ENCODE measurements around the gene GNRHR.
"Not testable (repeated sequence)": the region's sequence is repeated elsewhere in the genome, so short reads cannot be mapped to it uniquely, and the experiment has no call there.

Gene GNRHR

GRCh38 chr4:67751260-67751659 lies 2.9 kb downstream of the GNRHR start:
- H3K9me3 ChIP-seq (ENCODE audit: low read length): no peaks in the 10 kb centered on the region
- H3K4me3 ChIP-seq (ENCODE audit: low read length): no peak overlapping the region
- no peaks in the 10 kb centered on the region for H3K36me3 ChIP-seq (ENCODE audit: insufficient read depth, low read length)
- H3K4me1 ChIP-seq (ENCODE audit: insufficient read depth, low read length): peaks cover 23% of the 10 kb centered on the region
- H2AFZ ChIP-seq (ENCODE audit: low read depth, low read length): no peak overlapping the region
- H3K27me3 ChIP-seq (ENCODE audit: insufficient read depth, low read length): no peaks in the 10 kb centered on the region

GRCh38 chr4:67750691-67751090 lies 3.5 kb downstream of the GNRHR start:
- no peaks in the 10 kb centered on the region for H3K27me3 ChIP-seq (ENCODE audit: insufficient read depth, low read length)
- H2AFZ ChIP-seq (ENCODE audit: low read depth, low read length): peak overlapping the region; percentile 67
- H3K9me3 ChIP-seq (ENCODE audit: low read length): no peaks in the 10 kb centered on the region
- H3K4me3 ChIP-seq (ENCODE audit: low read length): no peak overlapping the region
- H3K36me3 ChIP-seq (ENCODE audit: insufficient read depth, low read length): no peaks in the 10 kb centered on the region
- peaks cover 23% of the 10 kb centered on the region for H3K4me1 ChIP-seq (ENCODE audit: insufficient read depth, low read length)

GRCh38 chr4:67749286-67749685 lies 4.9 kb downstream of the GNRHR start:
- Histone ChIP-seq H3K4me1 (ENCODE audit: insufficient read depth, low read length) (peaks cover 25% of the 10 kb centered on the region), H3K27me3 (ENCODE audit: insufficient read depth, low read length) (no peaks in the 10 kb centered on the region), H3K36me3 (ENCODE audit: insufficient read depth, low read length) (no peaks in the 10 kb centered on the region), H3K4me3 (ENCODE audit: low read length) (no peak overlapping the region), H3K9me3 (ENCODE audit: low read length) (no peaks in the 10 kb centered on the region), H2AFZ (ENCODE audit: low read depth, low read length) (no peak overlapping the region)

- H3K4me3 ChIP-seq (ENCODE audit: low read length): no peak overlapping the region
- no peaks in the 10 kb centered on the region for H3K9me3 ChIP-seq (ENCODE audit: low read length)
- H3K4me1 ChIP-seq (ENCODE audit: insufficient read depth, low read length): peaks cover 16% of the 10 kb centered on the region
- no peaks in the 10 kb centered on the region for H3K36me3 ChIP-seq (ENCODE audit: insufficient read depth, low read length)
- no peaks in the 10 kb centered on the region for H3K27me3 ChIP-seq (ENCODE audit: insufficient read depth, low read length)
- H2AFZ ChIP-seq (ENCODE audit: low read depth, low read length): no peak overlapping the region
Measured at GRCh38 chr4:67746797-67747495, 7.2 kb downstream of the GNRHR start.

- no peaks in the 10 kb centered on the region for H3K27me3 ChIP-seq (ENCODE audit: insufficient read depth, low read length)
- H3K9me3 ChIP-seq (ENCODE audit: low read length): no peaks in the 10 kb centered on the region
- no peak overlapping the region for H2AFZ ChIP-seq (ENCODE audit: low read depth, low read length)
Measured at GRCh38 chr4:67744561-67745283, 9.5 kb downstream of the GNRHR start.

GRCh38 chr4:67743194-67743593 lies 11.0 kb downstream of the GNRHR start:
- Histone ChIP-seq H3K4me1 (ENCODE audit: insufficient read depth, low read length) (peaks cover 4% of the 10 kb centered on the region), H3K36me3 (ENCODE audit: insufficient read depth, low read length) (no peaks in the 10 kb centered on the region), H3K27me3 (ENCODE audit: insufficient read depth, low read length) (no peaks in the 10 kb centered on the region), H3K9me3 (ENCODE audit: low read length) (no peaks in the 10 kb centered on the region), H2AFZ (ENCODE audit: low read depth, low read length) (no peak overlapping the region), H3K4me3 (ENCODE audit: low read length) (no peak overlapping the region)

More at GRCh38 chr4:67744561-67745283, 9.5 kb downstream of the GNRHR start:
- Histone ChIP-seq H3K4me3 (ENCODE audit: low read length) (no peak overlapping the region), H3K36me3 (ENCODE audit: insufficient read depth, low read length) (no peaks in the 10 kb centered on the region), H3K4me1 (ENCODE audit: insufficient read depth, low read length) (peaks cover 4% of the 10 kb centered on the region)

- peaks cover 4% of the 10 kb centered on the region for H3K4me1 ChIP-seq (ENCODE audit: insufficient read depth, low read length)
- H2AFZ ChIP-seq (ENCODE audit: low read depth, low read length): no peak overlapping the region
- no peak overlapping the region for H3K4me3 ChIP-seq (ENCODE audit: low read length)
- H3K9me3 ChIP-seq (ENCODE audit: low read length): peaks cover 4% of the 10 kb centered on the region
- H3K36me3 ChIP-seq (ENCODE audit: insufficient read depth, low read length): no peaks in the 10 kb centered on the region
- H3K27me3 ChIP-seq (ENCODE audit: insufficient read depth, low read length): no peaks in the 10 kb centered on the region
Measured at GRCh38 chr4:67736262-67736661, 17.9 kb downstream of the GNRHR start.

GRCh38 chr4:67735325-67735724 lies 18.9 kb downstream of the GNRHR start:
- no peak overlapping the region for H2AFZ ChIP-seq (ENCODE audit: low read depth, low read length)
- no peak overlapping the region for H3K4me3 ChIP-seq (ENCODE audit: low read length)
- H3K4me1 ChIP-seq (ENCODE audit: insufficient read depth, low read length): peaks cover 4% of the 10 kb centered on the region

GRCh38 chr4:67730511-67730910 lies 23.7 kb downstream of the GNRHR start:
- not testable (repeated sequence) for H2AFZ ChIP-seq (ENCODE audit: low read depth, low read length); H3K4me1 ChIP-seq (ENCODE audit: insufficient read depth, low read length); H3K27me3 ChIP-seq (ENCODE audit: insufficient read depth, low read length); H3K4me3 ChIP-seq (ENCODE audit: low read length); H3K36me3 ChIP-seq (ENCODE audit: insufficient read depth, low read length)
- H3K9me3 ChIP-seq (ENCODE audit: low read length): peaks cover 12% of the 10 kb centered on the region

More at GRCh38 chr4:67735325-67735724, 18.9 kb downstream of the GNRHR start:
- Histone ChIP-seq H3K9me3 (ENCODE audit: low read length) (peaks cover 4% of the 10 kb centered on the region), H3K27me3 (ENCODE audit: insufficient read depth, low read length) (no peaks in the 10 kb centered on the region), H3K36me3 (ENCODE audit: insufficient read depth, low read length) (no peaks in the 10 kb centered on the region)

- H3K27me3 ChIP-seq (ENCODE audit: insufficient read depth, low read length): no peaks in the 10 kb centered on the region
- H3K9me3 ChIP-seq (ENCODE audit: low read length): peaks cover 11% of the 10 kb centered on the region
- H2AFZ ChIP-seq (ENCODE audit: low read depth, low read length): no peak overlapping the region
- no peak overlapping the region for H3K4me3 ChIP-seq (ENCODE audit: low read length)
- H3K36me3 ChIP-seq (ENCODE audit: insufficient read depth, low read length): peaks cover 8% of the 10 kb centered on the region
- H3K4me1 ChIP-seq (ENCODE audit: insufficient read depth, low read length): no peaks in the 10 kb centered on the region
Measured at GRCh38 chr4:67727124-67727850, 26.9 kb downstream of the GNRHR start.

GRCh38 chr4:67725981-67726380 lies 28.2 kb downstream of the GNRHR start:
- no peaks in the 10 kb centered on the region for H3K4me1 ChIP-seq (ENCODE audit: insufficient read depth, low read length)
- H3K27me3 ChIP-seq (ENCODE audit: insufficient read depth, low read length): no peaks in the 10 kb centered on the region
- H2AFZ ChIP-seq (ENCODE audit: low read depth, low read length): no peak overlapping the region
- peaks cover 18% of the 10 kb centered on the region for H3K36me3 ChIP-seq (ENCODE audit: insufficient read depth, low read length)
- H3K4me3 ChIP-seq (ENCODE audit: low read length): no peak overlapping the region
- H3K9me3 ChIP-seq (ENCODE audit: low read length): peaks cover 7% of the 10 kb centered on the region

- H3K9me3 ChIP-seq (ENCODE audit: low read length): peaks cover 11% of the 10 kb centered on the region
- H3K36me3 ChIP-seq (ENCODE audit: insufficient read depth, low read length): peaks cover 25% of the 10 kb centered on the region
- H3K27me3 ChIP-seq (ENCODE audit: insufficient read depth, low read length): no peaks in the 10 kb centered on the region
- H2AFZ ChIP-seq (ENCODE audit: low read depth, low read length): no peak overlapping the region
- no peak overlapping the region for H3K4me3 ChIP-seq (ENCODE audit: low read length)
- no peaks in the 10 kb centered on the region for H3K4me1 ChIP-seq (ENCODE audit: insufficient read depth, low read length)
Measured at GRCh38 chr4:67725132-67725531, 29.1 kb downstream of the GNRHR start.

GRCh38 chr4:67723949-67724348 lies 30.2 kb downstream of the GNRHR start:
- H3K9me3 ChIP-seq (ENCODE audit: low read length): peaks cover 6% of the 10 kb centered on the region
- H3K4me1 ChIP-seq (ENCODE audit: insufficient read depth, low read length): no peaks in the 10 kb centered on the region
- no peak overlapping the region for H3K4me3 ChIP-seq (ENCODE audit: low read length)

More at GRCh38 chr4:67723949-67724348, 30.2 kb downstream of the GNRHR start:
- no peaks in the 10 kb centered on the region for H3K27me3 ChIP-seq (ENCODE audit: insufficient read depth, low read length)
- peaks cover 21% of the 10 kb centered on the region for H3K36me3 ChIP-seq (ENCODE audit: insufficient read depth, low read length)
- H2AFZ ChIP-seq (ENCODE audit: low read depth, low read length): no peak overlapping the region
